Measurements from ENCODE around the gene PAX6.

PAX6 gene

DNA sequence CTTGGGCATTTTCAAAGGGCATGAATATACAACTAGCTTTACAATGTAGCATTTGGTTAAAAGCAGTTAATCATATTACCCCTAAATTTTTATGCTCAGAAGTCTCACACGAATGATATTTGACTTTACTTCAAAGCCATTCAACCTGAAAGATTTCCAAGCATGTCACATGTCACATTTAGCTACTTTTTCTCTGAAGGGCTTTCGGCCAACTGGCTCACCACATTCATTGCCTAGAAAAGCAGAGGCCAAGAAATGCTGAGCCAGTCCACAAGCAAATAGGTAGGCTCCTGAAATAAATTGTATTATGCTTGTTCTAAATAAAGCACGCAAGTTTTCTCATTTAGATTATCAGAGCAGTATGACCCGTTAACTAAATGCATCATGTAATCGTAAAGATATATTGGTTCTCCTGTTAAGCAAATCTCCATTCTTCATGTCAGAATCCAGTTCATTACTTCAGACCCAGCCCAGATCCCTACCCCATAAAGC lies 30.6 kb downstream of the PAX6 start:
- Histone ChIP-seq H3K36me3 (no peaks in the 10 kb centered on the region), H3K4me1 (no peaks in the 10 kb centered on the region), H3K27me3 (no peaks in the 10 kb centered on the region), H3K4me3 (ENCODE audit: low read depth, low read length) (no peak overlapping the region), H3K9me3 (no peaks in the 10 kb centered on the region)
- TF ChIP-seq, protein P1, sequence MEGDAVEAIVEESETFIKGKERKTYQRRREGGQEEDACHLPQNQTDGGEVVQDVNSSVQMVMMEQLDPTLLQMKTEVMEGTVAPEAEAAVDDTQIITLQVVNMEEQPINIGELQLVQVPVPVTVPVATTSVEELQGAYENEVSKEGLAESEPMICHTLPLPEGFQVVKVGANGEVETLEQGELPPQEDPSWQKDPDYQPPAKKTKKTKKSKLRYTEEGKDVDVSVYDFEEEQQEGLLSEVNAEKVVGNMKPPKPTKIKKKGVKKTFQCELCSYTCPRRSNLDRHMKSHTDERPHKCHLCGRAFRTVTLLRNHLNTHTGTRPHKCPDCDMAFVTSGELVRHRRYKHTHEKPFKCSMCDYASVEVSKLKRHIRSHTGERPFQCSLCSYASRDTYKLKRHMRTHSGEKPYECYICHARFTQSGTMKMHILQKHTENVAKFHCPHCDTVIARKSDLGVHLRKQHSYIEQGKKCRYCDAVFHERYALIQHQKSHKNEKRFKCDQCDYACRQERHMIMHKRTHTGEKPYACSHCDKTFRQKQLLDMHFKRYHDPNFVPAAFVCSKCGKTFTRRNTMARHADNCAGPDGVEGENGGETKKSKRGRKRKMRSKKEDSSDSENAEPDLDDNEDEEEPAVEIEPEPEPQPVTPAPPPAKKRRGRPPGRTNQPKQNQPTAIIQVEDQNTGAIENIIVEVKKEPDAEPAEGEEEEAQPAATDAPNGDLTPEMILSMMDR (IDR thresholded peaks at IDR 0.05; ENCODE audit: low read depth, low read length), result no peak
- DNase-seq, result no peak

GRCh38 chr11:31780078-31780477 lies 31.0 kb downstream of the PAX6 start:
- Histone ChIP-seq H3K27me3 (no peaks in the 10 kb centered on the region), H3K4me1 (no peaks in the 10 kb centered on the region), H3K36me3 (no peaks in the 10 kb centered on the region), H3K9me3 (no peaks in the 10 kb centered on the region), H3K4me3 (ENCODE audit: low read depth, low read length) (no peak overlapping the region)
- no peak for DNase-seq
- TF ChIP-seq, protein P1 (IDR thresholded peaks at IDR 0.05; ENCODE audit: low read depth, low read length), result no peak

GRCh38 chr11:31779374-31779791 lies 31.7 kb downstream of the PAX6 start:
- no peak for DNase-seq
- Histone ChIP-seq H3K36me3 (no peaks in the 10 kb centered on the region), H3K4me3 (ENCODE audit: low read depth, low read length) (no peak overlapping the region), H3K27me3 (no peaks in the 10 kb centered on the region), H3K9me3 (no peaks in the 10 kb centered on the region), H3K4me1 (no peaks in the 10 kb centered on the region)
- TF ChIP-seq, protein P1 (IDR thresholded peaks at IDR 0.05; ENCODE audit: low read depth, low read length), result no peak

GRCh38 chr11:31772412-31772811 lies 38.7 kb downstream of the PAX6 start:
- H3K4me3 ChIP-seq (ENCODE audit: low read depth, low read length), result no peak overlapping the region
- H3K27me3 ChIP-seq, result no peaks in the 10 kb centered on the region
- no peaks in the 10 kb centered on the region for H3K9me3 ChIP-seq
- no peaks in the 10 kb centered on the region for H3K36me3 ChIP-seq
- no peak for DNase-seq
- TF ChIP-seq, protein P1 (IDR thresholded peaks at IDR 0.05; ENCODE audit: low read depth, low read length), result no peak
- no peaks in the 10 kb centered on the region for H3K4me1 ChIP-seq

DNA sequence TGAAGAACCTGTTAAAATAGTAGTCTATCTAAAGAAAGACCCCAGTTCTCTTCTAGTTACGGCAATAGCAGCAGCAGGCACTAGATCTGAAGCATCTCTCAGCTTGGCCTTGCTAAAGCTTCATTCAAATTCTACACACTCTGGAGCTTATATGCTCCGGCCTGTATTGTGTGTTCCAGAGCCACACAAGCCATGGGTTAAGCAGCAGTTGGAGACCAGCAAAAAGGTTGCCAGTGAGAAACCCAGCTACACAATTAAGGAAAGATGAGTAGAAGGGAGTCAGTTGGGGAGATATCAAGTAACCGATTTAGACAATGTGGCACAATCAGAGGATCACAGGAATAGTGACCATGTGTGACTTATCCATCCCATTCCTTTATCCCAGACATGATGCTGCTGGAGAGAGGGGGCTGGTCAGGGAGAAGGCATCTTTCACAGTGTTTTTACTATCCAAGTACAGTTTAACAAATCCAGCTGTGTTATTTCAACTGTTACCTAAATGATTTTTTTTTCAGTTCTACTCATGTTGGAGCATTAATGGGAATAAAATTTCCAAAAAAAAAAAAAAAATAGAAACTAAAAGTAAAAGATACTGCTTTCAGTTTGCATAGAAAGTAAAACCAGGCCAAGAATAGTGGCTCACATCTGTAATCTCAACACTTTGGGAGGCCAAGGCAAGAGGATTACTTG lies 41.0 kb downstream of the PAX6 start:
- Histone ChIP-seq H3K4me3 (ENCODE audit: low read depth, low read length) (no peak overlapping the region), H3K27me3 (no peaks in the 10 kb centered on the region), H3K9me3 (no peaks in the 10 kb centered on the region), H3K36me3 (no peaks in the 10 kb centered on the region), H3K4me1 (no peaks in the 10 kb centered on the region)
- no peak for DNase-seq
- TF ChIP-seq, protein P1 (IDR thresholded peaks at IDR 0.05; ENCODE audit: low read depth, low read length), result no peak
